ENCODE measurements around the gene THSD7A.

Gene THSD7A

DNA sequence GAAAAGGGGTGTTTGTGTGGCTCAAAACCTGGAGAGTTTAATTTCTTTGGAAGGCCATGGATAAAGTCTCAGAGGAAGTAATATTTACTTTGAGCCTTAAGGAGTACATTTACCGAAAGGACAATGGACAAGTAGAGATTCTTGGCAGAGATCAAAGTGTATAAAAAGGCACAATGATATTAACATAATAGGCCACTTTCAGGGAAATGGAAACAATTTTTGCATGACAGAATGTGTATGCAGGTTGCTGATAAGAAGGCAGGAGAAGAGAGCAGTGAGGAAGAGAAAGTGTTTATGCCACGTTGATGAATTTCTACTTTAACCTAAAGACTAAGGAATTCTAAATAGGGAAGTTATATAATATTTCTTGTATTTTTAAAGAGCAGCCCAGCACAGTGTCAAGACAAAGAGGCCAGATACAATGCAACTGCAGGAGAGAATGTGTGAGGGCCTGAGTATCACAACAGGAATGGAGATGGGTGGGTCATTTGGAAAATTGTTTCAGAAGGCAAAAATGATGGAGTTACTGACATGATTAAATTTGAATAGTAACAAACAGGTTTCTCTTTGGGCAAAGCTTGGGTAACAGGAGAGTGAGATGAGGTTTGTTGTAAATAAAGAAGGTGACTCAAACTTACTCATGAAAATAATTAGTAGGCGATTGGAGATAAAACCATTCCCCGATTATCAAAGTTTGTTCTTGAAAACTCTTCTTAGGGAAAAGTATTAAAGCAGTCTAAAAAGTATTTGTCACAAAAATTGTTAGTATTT lies 84.1 kb downstream of the THSD7A start:
- no peak for DNase-seq

DNA sequence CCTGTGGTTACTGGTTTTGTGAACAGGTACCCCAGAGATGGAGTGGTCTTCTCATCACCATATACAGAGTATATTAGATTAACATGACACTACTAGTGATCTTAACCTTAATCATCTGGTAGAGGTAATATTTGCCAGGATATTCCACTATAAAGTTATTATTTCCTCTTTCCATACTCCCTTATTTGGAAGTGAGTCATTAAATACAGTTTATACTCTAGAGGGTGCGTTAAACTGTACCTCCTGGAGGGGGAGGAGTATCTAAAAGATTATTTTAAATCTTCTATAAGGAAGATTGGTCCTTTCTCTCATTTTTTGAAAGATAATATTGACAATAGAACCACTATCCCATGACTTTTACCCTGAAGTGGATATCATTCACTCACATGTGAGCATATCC lies 85.4 kb downstream of the THSD7A start:
- DNase-seq, result no peak

DNA sequence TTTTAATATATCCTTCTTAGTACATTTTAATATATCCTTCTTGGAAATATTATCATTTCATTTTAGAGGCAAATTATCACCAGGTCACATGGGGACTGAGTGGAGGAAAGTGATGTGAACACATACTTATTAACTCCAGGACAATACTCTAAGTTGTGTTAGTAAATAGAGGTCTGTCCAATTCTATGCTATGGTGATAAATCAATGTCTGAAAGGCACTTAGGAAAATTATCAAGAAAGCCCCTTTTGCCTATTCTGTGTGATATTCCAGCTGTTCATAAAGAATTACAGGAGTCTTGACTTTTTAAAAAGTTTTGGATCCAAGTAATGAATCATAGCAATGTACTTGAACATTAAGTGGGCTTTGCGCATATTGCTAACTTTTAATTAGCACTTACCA lies 88.5 kb downstream of the THSD7A start:
- DNase-seq, result no peak

DNA sequence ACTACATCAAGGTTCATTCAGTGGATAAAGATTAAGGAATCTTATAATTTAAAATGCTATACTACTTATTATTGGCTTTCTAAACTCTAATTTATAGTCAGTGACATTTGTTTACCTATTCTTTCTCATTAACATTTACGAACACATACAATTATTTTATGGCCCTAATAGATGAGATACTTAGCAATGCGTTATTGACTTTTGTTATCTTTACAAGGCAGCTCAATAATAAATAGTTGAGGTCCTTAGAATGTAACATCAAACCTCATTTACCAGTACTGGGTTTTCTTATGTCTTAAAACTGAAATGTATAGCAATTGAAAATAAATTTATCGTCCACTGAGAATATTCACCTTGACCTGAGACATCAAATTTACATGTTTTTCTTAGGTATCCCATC lies 89.0 kb downstream of the THSD7A start:
- no peak for DNase-seq

DNA sequence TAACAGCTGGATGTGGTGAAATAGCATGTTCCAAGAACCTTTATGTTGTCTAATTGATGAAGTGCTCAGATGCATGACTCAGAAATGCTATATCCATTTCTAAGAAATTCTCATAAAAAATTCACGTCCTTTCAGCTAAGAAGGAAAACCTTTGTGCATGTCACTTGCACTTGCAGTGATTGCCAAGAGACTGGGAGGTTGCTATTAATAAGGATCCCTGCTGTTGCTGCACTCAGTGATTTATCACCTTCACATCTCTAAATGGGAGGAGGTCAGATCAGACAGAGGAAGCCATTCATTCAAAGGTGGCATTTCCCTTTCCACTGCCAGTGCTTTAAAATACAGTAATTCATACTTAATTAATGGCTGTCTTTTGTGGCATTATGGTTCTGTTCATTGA lies 89.5 kb downstream of the THSD7A start:
- no peak for DNase-seq

DNA sequence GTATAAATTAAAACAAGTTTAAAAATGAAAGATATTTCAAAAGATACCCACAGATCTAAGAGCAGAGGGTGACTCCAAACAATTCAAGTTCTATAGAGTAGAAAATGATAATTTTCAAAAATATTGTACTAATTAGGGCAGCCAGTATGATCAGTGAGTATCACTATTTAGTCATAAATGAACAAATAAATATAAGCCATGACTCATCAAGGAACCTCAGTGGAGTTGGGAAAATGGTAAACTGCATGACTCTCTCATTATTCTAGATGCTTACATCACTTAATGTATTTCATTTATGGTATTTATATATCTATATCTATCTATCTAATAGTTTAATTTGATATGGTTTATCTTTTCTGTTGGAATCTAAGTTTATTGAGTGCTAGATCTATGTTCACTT lies 94.3 kb downstream of the THSD7A start:
- DNase-seq, result peak; percentile 44

DNA sequence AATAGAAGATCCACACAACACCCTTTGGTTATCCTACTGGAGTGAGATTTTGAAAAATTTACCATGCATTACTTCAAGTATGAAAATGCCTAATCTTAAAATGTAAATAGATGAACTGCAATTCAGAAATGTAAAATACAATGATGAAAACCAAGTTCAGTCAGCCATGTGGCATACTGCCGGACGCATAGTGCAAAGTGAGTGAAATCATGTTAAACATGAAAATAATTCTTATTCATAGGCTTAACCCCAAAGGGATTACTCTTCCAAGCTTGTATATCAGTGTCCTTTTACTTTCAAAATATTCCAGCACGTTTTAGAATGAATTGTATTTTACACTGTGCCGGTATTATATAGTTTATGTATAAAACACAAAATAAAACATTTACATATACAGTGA lies 99.8 kb downstream of the THSD7A start:
- no peak for DNase-seq

DNA sequence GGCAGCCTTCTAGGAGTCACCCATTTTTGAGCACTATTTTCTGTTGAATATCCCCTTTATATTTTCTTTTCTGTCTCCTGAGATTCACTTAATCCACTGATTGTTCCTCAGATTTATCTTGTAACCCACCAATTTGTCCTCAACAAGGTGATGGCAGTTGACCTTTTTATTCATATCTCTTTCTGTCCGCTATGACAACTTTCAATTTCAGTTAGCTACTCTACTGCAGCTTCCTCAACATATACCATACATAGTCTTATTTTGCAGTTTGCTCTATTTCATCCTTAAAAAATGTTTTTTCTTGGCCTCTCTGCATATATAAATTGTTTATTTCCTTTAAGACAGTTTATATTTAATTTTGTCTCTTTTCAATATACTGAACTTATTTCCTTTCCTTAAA lies 101.3 kb downstream of the THSD7A start:
- no peak for DNase-seq

DNA sequence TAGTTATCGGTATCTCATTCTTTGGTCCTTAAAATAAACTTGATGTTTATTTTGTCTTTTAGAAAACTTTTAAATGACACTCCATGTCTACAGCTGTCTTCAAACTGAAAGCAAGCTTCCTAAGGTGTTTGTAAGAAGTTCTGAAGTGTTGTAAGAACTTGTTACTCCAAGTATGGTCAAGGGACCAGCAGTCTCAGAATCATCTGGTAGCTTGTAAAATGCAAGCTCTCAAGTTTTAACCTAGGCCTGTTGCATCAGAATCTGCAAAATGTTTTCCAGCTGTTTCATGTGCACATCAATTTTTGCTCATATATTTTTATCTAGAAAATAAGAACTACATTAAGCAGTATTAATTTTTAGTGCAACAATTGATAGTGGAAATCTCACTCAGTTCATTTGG lies 104.1 kb downstream of the THSD7A start:
- no peak for DNase-seq

DNA sequence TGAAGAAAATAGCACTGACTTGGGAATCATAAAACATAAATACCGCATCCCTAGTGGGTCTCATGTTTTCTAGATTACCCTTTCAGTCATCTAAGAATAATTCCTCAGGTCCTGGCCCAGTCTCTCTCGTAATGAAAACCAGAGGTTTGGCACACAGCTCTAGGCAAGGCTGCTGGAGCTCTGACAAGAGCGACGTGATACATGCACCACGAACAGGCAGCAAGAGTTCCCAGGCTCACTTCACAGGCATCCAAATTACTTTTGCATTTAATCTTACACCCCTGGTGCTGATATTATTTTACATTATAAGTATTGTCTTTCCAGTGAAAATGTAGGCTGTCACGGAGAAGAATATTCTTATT lies 105.2 kb downstream of the THSD7A start:
- no peak for DNase-seq

DNA sequence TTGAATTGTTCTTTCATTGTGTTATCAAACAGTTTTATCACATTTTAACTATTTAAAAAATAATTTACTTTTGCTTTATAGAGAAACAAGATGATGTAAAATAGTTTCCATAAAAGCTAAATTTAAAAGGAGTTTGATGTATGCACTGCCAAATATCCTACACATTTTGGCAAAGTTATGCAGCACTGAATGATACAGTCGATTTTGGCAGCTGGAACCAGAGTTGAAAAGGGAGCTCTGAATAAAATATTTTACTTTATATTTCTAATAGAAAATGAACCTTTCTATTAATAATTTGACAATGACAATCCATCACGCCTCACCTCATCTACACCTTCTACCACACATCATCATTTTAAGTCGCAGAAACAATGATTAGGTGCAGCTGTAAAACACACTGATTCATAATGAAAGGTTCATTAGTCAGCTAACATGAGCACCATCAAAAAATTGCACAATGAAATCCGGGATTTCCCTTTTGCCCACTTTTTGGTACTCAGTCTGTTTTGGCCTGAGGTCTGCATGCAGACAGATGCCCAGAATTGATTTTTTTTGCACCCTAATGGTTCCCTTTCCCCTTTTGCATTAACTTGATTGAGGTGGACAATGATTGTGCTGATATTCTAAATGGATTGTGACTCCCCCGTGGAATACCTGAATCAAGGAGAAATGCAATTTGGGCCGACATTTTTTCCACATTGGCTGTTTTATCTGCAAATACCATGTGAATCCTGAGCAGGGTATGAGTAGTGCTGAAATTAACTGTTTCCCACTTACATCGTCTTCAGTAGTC lies 105.8 kb downstream of the THSD7A start:
- DNase-seq, result no peak

DNA sequence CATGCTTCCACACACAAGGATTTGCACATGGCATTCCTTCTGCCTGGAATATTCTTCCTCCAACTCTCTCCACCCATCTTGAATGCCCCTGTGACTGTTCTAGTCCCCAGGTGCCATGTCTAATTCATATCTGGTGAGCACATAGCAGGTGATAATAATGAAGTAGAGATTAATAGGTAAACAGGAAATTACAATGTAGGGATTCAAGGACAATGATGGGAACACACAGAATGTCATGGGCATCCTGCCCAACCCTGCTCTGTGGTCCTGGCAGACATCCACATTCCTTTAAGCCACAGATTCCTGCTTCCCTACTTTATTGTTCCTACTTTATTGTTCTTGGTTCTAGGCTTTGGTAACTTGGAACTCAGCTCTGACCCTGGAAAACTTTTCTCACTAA lies 115.8 kb downstream of the THSD7A start:
- peak; percentile 29 for DNase-seq

DNA sequence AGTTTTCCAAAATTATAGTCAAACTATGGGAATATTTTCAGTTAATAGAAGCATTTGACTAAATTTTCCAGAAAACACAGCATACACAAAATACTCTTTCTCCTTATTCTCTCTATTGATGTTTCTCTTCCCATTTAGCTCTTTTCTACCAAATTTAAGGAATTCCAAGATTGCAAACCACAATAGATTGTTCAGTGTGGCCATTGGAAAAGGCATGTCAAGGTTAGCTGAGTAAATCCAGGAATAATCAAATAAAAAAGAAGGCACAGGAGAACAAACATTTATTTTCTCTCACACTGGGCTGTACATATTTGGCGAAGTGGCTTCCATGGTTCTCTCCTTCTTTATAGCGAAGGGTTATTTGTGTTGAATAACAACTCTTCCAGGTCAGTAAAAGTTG lies 117.3 kb downstream of the THSD7A start:
- no peak for DNase-seq

DNA sequence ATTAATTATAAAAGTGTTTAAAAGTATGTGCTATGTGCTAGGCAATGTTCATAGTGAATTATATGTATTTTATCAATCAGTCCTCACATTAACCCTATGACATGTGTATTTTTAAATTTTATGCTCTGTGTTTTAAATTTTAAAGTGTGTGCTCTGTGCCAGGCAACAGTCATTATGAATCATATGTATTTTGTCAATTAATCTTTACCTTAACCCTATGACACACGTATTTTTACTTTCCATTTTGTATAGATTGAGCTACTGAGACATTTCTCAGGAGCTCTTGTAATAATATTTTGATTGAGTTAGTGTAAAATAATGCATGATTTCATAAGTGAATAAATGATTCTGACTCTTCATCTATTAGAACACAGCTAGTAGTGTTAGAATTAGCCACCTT lies 117.8 kb downstream of the THSD7A start:
- no peak for DNase-seq

DNA sequence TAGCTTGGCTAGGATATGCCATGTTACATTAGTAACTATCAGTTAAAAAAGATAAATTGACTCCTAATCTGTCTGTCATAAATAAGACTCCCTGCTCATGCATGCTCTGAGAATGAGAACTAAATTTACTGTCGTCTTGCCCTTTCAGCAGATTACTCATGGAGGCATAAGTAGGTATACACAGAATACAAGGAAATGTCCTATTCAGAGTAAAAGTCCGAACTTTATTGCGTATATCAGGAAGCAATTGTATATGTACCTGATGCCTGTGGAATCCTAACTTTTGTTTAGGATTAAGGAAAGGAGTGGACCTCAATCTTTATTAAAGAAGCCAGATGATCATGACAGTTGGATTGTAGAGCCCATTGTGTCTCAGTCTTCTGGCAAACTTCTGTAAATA lies 118.6 kb downstream of the THSD7A start:
- DNase-seq, result no peak

DNA sequence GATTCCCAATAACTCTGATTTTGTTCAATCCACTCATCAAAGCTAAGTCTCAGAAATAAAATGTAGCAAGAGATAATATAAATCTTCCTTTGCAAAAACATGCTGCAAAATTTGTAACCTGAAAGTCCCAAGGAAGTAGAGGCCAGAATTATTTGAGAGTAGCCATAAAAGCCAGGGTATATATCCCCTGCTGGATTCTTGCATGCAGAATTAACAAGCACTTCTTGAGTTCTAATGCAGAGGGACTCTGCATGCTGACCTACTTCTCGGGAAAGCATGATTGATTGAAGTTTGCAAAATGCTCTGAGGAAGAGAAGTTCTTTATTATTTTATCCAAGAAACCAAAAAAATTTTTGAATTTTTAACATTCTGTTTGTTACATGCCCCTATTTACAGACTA lies 121.6 kb downstream of the THSD7A start:
- no peak for DNase-seq

DNA sequence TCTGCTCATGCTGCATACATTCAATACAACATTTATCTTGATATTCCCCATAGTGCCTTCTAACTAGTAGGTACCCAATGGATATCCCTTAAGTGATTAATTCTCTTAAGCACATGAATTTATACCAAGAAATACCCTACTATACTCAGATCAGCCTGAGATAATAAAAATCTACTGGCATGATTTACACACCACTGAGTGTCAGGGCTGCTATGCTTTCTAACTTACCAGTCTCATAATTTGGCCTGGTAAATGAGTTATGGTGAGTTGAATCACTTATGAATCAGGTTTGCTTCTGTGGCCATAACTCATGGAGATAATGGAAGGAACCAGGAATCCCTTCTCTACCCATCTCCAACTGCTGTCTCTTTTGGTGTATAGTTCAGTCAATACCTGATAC lies 122.8 kb downstream of the THSD7A start:
- peak; percentile 12 for DNase-seq

DNA sequence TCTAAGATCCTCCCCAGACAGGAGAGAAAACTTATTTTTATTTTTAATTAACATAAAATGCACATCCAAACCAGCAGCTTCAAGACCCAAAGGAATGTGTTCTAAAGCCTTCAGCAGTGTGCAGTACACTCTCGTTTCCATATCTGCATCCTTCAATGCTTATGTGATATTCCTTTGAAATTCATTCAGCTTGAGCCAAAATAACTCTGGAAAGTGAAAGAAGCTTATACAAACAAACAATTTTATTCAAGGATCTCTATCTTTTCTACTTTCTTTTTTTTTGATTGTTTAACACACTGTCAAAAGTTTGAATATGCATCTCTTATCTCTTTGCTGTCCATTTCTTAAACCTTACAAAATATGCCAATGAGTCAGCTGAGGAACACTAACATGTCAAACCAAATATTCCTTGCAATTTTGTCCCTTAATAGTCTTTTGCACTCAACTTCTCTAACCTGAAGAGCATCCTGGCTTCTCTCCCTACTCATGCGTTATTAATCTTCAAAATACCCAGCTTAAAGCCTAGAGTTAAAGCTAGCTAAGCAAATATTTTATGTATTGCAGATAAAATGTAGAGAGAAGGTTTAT lies 124.3 kb downstream of the THSD7A start:
- DNase-seq, result peak; percentile 29

DNA sequence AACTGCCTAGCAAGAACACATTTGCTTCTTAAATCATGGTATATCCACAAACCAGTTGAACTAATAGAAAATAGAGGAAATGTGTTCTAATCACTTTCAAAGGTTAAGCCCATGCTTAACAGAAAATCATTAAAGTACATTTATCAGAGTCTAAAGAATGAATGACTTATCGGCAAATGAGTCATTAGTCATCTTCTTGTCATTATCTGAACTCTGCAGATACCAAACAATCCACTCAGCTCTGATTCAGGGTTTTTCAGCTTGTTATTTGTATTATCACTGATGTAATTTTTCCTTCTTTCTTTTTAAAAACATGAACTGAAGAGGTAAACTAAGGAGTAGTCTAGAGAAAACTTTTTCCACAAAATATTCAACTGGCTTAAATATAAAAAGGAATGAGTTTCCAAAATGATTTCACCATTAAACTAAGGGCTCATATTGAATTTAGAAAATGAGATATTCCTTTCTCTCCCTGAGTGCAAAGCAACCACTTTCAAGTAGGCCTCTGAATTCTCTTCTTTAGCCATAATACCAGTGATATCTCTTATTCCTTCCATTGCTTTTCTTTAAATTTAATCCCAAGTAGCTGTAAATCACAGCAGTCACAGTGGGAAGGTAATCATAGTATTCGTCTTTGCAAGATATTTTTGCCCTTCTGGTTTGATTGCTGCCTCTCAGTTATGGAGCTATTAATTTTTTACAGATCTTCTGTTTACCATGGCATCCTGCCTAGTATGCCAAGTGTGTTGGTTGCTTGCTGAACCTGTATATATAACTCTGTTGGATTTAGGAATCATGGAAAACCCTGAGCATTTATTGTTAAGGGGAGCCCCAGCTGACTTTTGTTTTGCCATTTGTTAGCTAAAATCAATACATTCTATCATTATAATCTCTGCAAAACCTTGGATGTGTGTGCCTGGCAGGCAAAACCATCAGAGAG lies 125.1 kb downstream of the THSD7A start:
- DNase-seq, result peak; percentile 69

DNA sequence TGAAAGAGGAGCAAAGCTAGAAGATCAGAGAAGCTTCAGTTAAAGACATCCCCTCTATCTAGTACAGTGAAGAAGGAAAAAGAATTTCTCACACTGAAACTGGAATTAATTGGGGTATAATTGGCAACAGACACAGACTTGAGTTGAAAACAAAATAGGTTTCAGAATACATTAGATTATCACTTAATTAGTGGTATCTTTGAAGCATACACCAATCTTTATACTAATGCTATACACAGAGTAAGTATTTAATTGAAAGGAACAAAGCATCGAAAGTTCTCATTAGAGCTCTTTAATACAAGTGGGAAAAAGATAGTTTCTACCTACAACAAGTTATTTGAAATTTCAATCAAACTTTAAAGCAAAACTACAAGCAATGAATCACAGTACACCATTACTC lies 128.2 kb downstream of the THSD7A start:
- DNase-seq, result no peak

DNA sequence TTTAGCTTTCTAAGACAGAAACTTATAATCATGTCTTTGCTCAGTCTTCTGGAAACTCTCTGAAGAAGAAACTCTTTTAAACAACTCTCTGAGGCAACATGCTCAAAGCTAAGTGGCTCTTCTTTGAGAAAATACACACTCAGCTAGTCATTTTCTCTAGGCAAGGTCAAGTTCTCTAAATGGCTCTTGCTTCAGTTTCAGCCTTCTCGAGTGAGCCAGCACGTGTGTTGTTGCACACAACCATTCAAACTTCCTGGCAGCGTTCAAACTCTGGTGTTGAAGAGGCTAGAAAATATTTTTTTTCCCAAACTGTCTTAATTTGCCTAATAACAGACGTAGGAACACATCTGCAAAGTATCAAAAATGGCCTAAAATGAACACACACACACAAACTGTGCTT lies 129.1 kb downstream of the THSD7A start:
- no peak for DNase-seq

DNA sequence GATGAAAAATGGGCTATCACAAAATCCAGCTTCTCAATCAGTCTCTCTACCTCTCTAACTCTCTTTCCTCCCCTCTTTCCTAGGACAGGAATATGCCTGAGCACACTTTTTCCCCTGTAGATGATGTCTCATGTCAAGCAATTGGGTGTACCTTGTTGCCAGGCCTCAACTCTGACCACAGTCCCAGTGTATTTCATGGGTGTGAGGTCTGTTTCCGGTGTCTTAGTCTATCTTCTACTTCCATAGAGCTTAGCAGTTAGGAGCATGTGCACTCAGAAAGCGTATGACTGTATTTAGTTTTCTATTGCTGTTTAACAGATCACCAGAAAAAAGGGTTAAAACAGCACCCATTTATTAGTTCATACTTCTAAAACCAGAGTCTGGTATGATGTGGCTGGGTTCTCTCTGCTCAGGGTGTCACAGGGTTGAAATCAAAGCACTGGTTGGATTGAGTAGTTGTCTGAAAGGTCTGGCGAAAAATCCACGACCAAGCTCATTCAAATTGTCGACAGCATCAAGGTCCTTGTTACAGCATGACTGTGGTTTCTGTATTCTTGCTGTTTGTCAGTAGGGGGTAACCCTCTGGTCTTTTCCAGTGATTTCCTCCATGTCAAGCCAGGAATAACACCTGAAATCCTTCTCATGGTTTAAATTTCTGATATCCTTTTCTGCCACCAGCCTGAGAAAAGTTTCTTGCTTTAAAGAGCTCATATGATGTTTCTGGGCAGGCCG lies 130.0 kb downstream of the THSD7A start:
- DNase-seq, result no peak

All from DMS53 (cell line).